MM.1S (cell line): Measurements from ENCODE around the gene GIPC1.

Experiments
- DNase-seq: peaks from one replicate; pipeline ENCODE4 v3.0.0-alpha.2; 2015
- H2AFZ ChIP-seq: fragments of 300-600 bp; sonication (generic); 2 replicates; pipeline ENCODE4 v1.6.0; 2016; ENCODE audit warnings: antibody characterized with exemption, low read length
- H3F3A ChIP-seq: fragments of 300-600 bp; sonication (generic); 2 replicates; pipeline ENCODE4 v1.6.1; 2016; ENCODE audit warnings: mild to moderate bottlenecking, antibody characterized with exemption, low read length, moderate library complexity, mixed read lengths; ENCODE audit not compliant: insufficient read depth
- H3K27ac ChIP-seq: fragments of 300-600 bp; sonication (generic); 2 replicates; pipeline ENCODE4 v1.5.1; 2016; ENCODE audit warnings: mild to moderate bottlenecking, low read length
- H3K27me3 ChIP-seq: fragments of 300-600 bp; sonication (generic); replicated peaks from 2 replicates; pipeline ENCODE4 v1.6.0; 2016; ENCODE audit warnings: low read length; ENCODE audit not compliant: insufficient read depth
- H3K36me3 ChIP-seq: fragments of 300-600 bp; sonication (generic); replicated peaks from 2 replicates; pipeline ENCODE4 v1.6.1; 2016; ENCODE audit warnings: mild to moderate bottlenecking, low read length, mixed read lengths; ENCODE audit not compliant: insufficient read depth
- H3K4me1 ChIP-seq: fragments of 300-600 bp; sonication (generic); 2 replicates; pipeline ENCODE4 v1.6.1; 2016; ENCODE audit warnings: low read length, mixed read lengths
- H3K4me2 ChIP-seq: fragments of 300-600 bp; sonication (generic); 2 replicates; pipeline ENCODE4 v1.6.0; 2016; ENCODE audit warnings: low read depth, low read length
- H3K4me3 ChIP-seq: fragments of 300-600 bp; sonication (generic); 2 replicates; pipeline ENCODE4 v1.5.1; 2016; ENCODE audit warnings: low read length, mixed read lengths
- H3K79me2 ChIP-seq: fragments of 300-600 bp; sonication (generic); 2 replicates; pipeline ENCODE4 v1.6.1; 2016; ENCODE audit warnings: mixed run types, low read length, mixed read lengths
- H3K9ac ChIP-seq: fragments of 300-600 bp; sonication (generic); 2 replicates; pipeline ENCODE4 v1.6.1; 2016; ENCODE audit warnings: low read length, mixed read lengths
- H3K9me2 ChIP-seq: fragments of 300-600 bp; sonication (generic); replicated peaks from 2 replicates; pipeline ENCODE4 v1.6.1; 2016; ENCODE audit warnings: mild to moderate bottlenecking, low read length, mixed read lengths; ENCODE audit not compliant: insufficient read depth
- H3K9me3 ChIP-seq: fragments of 300-600 bp; sonication (generic); replicated peaks from 2 replicates; pipeline ENCODE4 v1.6.1; 2016; ENCODE audit warnings: mild to moderate bottlenecking, low read length, mixed read lengths; ENCODE audit not compliant: insufficient read depth
- H4K20me1 ChIP-seq: fragments of 300-600 bp; sonication (generic); 2 replicates; pipeline ENCODE4 v1.6.1; 2016; ENCODE audit warnings: mild to moderate bottlenecking, low read length, moderate library complexity, mixed read lengths; ENCODE audit not compliant: insufficient read depth
- EZH2 ChIP-seq: fragments of 300-600 bp; sonication (generic); optimal IDR thresholded peaks from 2 replicates; pipeline ENCODE3; 2017; ENCODE audit warnings: low read depth, mild to moderate bottlenecking, antibody characterized with exemption, low read length, mixed read lengths
- EZH2phosphoT487 ChIP-seq: fragments of 300-600 bp; sonication (generic); IDR thresholded peaks from 2 replicates; pipeline ENCODE4 v1.6.1; 2018; ENCODE audit warnings: antibody characterized with exemption, low read length
- TF ChIP-seq, protein P1 (sequence below): fragments of 300-600 bp; sonication (generic); IDR thresholded peaks from 2 replicates; pipeline ENCODE4 v1.5.1; 2016; ENCODE audit warnings: antibody characterized with exemption, low read length, mixed read lengths

Gene GIPC1

DNA sequence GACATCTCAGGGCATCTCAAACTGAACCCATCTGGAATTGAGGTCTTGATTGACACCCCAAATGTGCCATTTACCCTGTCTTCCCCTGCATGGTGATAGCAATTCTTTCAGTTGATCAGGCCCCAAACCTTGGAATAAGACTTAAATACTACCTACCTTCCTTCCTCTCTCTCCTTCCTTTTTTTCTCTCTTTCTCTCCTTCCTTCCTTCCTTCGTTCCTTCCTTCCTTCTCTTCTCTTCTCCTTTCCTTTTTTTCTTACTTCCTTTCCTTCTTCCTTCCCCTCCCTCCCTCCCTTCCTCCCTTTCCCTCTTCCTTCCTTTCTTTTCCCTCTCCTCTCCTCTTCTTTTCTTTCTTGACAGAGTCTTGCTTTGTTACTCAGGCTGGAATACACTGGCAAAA is 7.4 kb upstream of the GIPC1 start:
- H3K4me1 ChIP-seq = peaks cover 14% of the 10 kb centered on the region; the same call in 1 of the 2 replicates
- no peak overlapping the region for H3K9ac ChIP-seq
- H3K9me2 ChIP-seq = no peaks in the 10 kb centered on the region
- H3K27ac ChIP-seq = no peak overlapping the region
- TF ChIP-seq, protein P1, sequence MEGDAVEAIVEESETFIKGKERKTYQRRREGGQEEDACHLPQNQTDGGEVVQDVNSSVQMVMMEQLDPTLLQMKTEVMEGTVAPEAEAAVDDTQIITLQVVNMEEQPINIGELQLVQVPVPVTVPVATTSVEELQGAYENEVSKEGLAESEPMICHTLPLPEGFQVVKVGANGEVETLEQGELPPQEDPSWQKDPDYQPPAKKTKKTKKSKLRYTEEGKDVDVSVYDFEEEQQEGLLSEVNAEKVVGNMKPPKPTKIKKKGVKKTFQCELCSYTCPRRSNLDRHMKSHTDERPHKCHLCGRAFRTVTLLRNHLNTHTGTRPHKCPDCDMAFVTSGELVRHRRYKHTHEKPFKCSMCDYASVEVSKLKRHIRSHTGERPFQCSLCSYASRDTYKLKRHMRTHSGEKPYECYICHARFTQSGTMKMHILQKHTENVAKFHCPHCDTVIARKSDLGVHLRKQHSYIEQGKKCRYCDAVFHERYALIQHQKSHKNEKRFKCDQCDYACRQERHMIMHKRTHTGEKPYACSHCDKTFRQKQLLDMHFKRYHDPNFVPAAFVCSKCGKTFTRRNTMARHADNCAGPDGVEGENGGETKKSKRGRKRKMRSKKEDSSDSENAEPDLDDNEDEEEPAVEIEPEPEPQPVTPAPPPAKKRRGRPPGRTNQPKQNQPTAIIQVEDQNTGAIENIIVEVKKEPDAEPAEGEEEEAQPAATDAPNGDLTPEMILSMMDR = no peak
- no peak for TF ChIP-seq EZH2phosphoT487
- no peak for TF ChIP-seq EZH2
- H4K20me1 ChIP-seq = no peaks in the 10 kb centered on the region
- H3K79me2 ChIP-seq = no peaks in the 10 kb centered on the region
- H3K9me3 ChIP-seq = no peaks in the 10 kb centered on the region
- H3K4me2 ChIP-seq = no peak overlapping the region
- H2AFZ ChIP-seq = no peak overlapping the region
- H3K36me3 ChIP-seq = no peaks in the 10 kb centered on the region
- H3F3A ChIP-seq = peaks cover 5% of the 10 kb centered on the region; the same call in 1 of the 2 replicates
- H3K27me3 ChIP-seq = 0 out of 2 replicates have a peak, but pooled peaks cover 5% of the 10 kb centered on the region
- no peak for DNase-seq
- no peak overlapping the region for H3K4me3 ChIP-seq

DNA sequence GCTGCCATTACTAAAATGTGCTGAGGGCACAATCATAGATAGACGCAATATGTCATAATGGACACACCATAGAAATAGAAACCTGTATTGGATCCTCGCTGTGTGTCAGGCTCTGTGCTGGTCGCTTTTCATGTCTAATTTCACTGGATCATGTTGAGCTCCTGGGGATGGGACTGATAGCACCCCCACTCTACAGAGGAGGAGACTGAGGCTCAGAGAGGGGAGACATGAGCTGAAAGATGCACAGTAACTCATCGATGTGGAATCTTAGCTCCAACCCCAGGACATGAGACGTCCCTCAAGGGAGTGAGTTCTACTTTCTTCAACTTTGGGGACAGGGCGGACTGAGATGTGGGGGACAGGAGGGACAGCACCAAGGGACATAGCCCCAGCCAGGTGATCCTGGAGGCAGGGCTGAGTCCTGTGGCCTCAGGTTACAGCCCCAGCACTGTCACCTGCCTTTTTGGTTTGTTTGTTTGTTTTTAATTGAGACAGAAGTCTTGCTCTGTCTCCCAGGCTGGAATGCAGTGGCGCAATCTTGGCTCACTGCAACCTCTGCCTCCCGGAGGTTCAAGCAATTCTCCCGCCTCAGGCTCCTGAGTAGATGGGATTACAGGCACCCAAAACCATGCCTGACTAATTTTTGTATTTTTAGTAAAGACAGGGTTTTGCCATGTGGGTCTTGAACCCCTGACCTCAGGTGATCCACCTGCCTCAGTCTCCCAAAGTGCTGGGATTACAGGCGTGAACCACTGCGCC is 6.6 kb upstream of the GIPC1 start:
- Histone ChIP-seq H3K4me1 (peaks cover 11% of the 10 kb centered on the region; the same call in 1 of the 2 replicates), H3K4me2 (no peak overlapping the region), H3K9me2 (no peaks in the 10 kb centered on the region), H3K27me3 (0 out of 2 replicates have a peak, but pooled peaks cover 5% of the 10 kb centered on the region), H2AFZ (no peak overlapping the region), H3K4me3 (no peak overlapping the region), H3K36me3 (no peaks in the 10 kb centered on the region), H3K9ac (no peak overlapping the region), H4K20me1 (no peaks in the 10 kb centered on the region), H3K9me3 (no peaks in the 10 kb centered on the region), H3F3A (peaks cover 5% of the 10 kb centered on the region; the same call in 1 of the 2 replicates), H3K27ac (no peak overlapping the region), H3K79me2 (no peaks in the 10 kb centered on the region)
- TF ChIP-seq EZH2 = no peak
- TF ChIP-seq, protein P1 = no peak
- no peak for TF ChIP-seq EZH2phosphoT487
- no peak for DNase-seq

DNA sequence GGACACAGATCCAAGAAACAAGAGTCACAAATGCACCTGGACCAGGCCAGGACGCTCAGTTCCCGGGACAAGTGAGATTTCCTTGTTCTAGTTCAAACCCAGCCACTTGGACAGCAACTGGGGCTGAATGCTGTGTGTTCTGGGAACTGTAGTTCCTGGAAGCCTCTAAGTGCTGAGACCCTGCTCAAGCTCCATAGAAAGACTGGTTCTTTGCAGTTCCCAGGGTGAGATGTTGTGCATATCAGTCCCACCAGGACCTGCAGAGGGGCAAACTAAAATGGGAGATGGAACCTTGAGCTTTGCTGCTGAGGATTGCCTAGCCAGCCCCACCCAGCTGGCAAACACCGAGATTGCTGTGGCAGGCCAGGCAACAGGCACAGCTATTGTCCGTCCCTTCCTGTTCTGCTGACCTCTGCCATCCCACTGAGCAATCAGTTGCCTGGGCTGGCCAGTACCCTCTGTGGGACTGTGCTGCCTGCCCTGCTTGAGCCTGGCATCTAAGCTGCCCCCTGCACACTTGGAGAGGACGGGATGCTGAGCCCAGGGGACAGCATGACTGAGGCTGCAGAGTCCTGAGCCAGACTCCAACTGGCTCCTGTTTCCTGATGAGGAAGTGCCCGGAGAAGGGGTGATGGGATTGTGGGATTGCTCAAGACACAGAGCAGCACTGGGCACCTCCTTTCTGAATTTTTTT is 1.4 kb upstream of the GIPC1 start:
- no peaks in the 10 kb centered on the region for H3K79me2 ChIP-seq
- H3K36me3 ChIP-seq = no peaks in the 10 kb centered on the region
- peaks cover 3% of the 10 kb centered on the region; the same call in 1 of the 2 replicates for H3F3A ChIP-seq
- no peaks in the 10 kb centered on the region for H3K4me1 ChIP-seq
- H3K9me2 ChIP-seq = no peaks in the 10 kb centered on the region
- H4K20me1 ChIP-seq = no peaks in the 10 kb centered on the region
- TF ChIP-seq EZH2phosphoT487 = no peak
- TF ChIP-seq, protein P1 = no peak
- TF ChIP-seq EZH2 = no peak
- no peak overlapping the region for H2AFZ ChIP-seq
- peaks cover 3% of the 10 kb centered on the region; the same call in 1 of the 2 replicates for H3K27me3 ChIP-seq
- H3K27ac ChIP-seq = no peak overlapping the region
- no peak overlapping the region for H3K4me3 ChIP-seq
- DNase-seq = no peak
- H3K9ac ChIP-seq = no peak overlapping the region
- no peaks in the 10 kb centered on the region for H3K9me3 ChIP-seq
- no peak overlapping the region for H3K4me2 ChIP-seq
